Hepatocyte (in vitro differentiated cells): Measurements from ENCODE around the gene EPB41L4B. TPM values are rescaled to one million over a fixed set of nuclear protein-coding genes. Genes with fewer than 3 reads are reported as not detected.

Source experiments
- DNase-seq: peaks from one replicate; pipeline ENCODE4 v3.0.0-alpha.2; 2016; ENCODE audit warnings: low spot score
- H2AFZ ChIP-seq: fragments of 200-600 bp; sonication (generic); 2 replicates; pipeline ENCODE4 v1.6.0; 2016; ENCODE audit warnings: antibody characterized with exemption, mild to moderate bottlenecking
- H3K27ac ChIP-seq: fragments of 200-600 bp; sonication (generic); 2 replicates; pipeline ENCODE4 v1.5.1; 2016; ENCODE audit warnings: mild to moderate bottlenecking
- H3K27me3 ChIP-seq: fragments of 200-600 bp; sonication (generic); 2 replicates; pipeline ENCODE4 v1.6.1; 2016
- H3K36me3 ChIP-seq: fragments of 200-600 bp; sonication (generic); replicated peaks from 2 replicates; pipeline ENCODE4 v1.5.1; 2016; ENCODE audit warnings: low read depth; ENCODE audit not compliant: insufficient read depth
- H3K4me1 ChIP-seq: fragments of 200-600 bp; sonication (generic); 2 replicates; pipeline ENCODE4 v1.5.1; 2016; ENCODE audit warnings: mild to moderate bottlenecking, moderate library complexity; ENCODE audit not compliant: insufficient read depth
- H3K4me2 ChIP-seq: fragments of 200-600 bp; sonication (generic); 2 replicates; pipeline ENCODE4 v1.6.0; 2016
- H3K4me3 ChIP-seq: fragments of 200-600 bp; sonication (generic); 2 replicates; pipeline ENCODE4 v1.5.1; 2016; ENCODE audit warnings: mild to moderate bottlenecking
- H3K79me2 ChIP-seq: fragments of 200-600 bp; sonication (generic); 2 replicates; pipeline ENCODE4 v1.6.0; 2017; ENCODE audit warnings: mild to moderate bottlenecking
- H3K9me2 ChIP-seq: fragments of 200-600 bp; sonication (generic); replicated peaks from 2 replicates; pipeline ENCODE4 v1.6.0; 2017; ENCODE audit warnings: mild to moderate bottlenecking; ENCODE audit not compliant: insufficient read depth
- H3K9me3 ChIP-seq: fragments of 200-600 bp; sonication (generic); 2 replicates; pipeline ENCODE4 v1.5.1; 2016; ENCODE audit warnings: low read depth, mild to moderate bottlenecking
- H4K20me1 ChIP-seq: fragments of 200-600 bp; sonication (generic); 2 replicates; pipeline ENCODE4 v1.6.0; 2016; ENCODE audit warnings: mild to moderate bottlenecking; ENCODE audit not compliant: insufficient read depth, poor library complexity, severe bottlenecking
- CTCF ChIP-seq: fragments of 200-600 bp; sonication (generic); IDR thresholded peaks from 2 replicates; pipeline ENCODE4 v1.5.1; 2016; ENCODE audit warnings: antibody characterized with exemption, mild to moderate bottlenecking; ENCODE audit not compliant: poor library complexity
- EZH2 ChIP-seq: fragments of 200-600 bp; sonication (generic); IDR thresholded peaks from 2 replicates; pipeline ENCODE4 v1.6.1; 2016; ENCODE audit warnings: antibody characterized with exemption, mild to moderate bottlenecking, borderline replicate concordance
- EZH2phosphoT487 ChIP-seq: fragments of 200-600 bp; sonication (generic); IDR thresholded peaks from one replicate; pipeline ENCODE4 v1.6.1; 2018; ENCODE audit warnings: antibody characterized with exemption, mild to moderate bottlenecking, low read depth, moderate library complexity; ENCODE audit not compliant: unreplicated experiment, severe bottlenecking
- WGBS: methylation state at CpG from one replicate; pipeline ENCODE4 v1.1.6; 2016; ENCODE audit warnings: low lambda C conversion rate; ENCODE audit errors: missing lambda C conversion rate; 5-methylcytosine and 5-hydroxymethylcytosine counted together
- polyA plus RNA-seq: library from polyadenylated mRNA; unstranded; fragments of >200 nt; fragmentation: Nextera tagmentation; extraction: Ambion mirVana; gene quantifications from 2 replicates; pipeline ENCODE4 v1.2.1, GENCODE V29; 2016
- total RNA-seq: library from RNA; depleted of rRNA; stranded (reverse); fragments of >200 nt; gene quantifications from 2 replicates; pipeline ENCODE4 v1.2.3, GENCODE V29; 2014

Gene EPB41L4B
- total and polyA plus RNA-seq, 2 experiments from 2014 or later = 11.1 to 20.6 TPM

DNA sequence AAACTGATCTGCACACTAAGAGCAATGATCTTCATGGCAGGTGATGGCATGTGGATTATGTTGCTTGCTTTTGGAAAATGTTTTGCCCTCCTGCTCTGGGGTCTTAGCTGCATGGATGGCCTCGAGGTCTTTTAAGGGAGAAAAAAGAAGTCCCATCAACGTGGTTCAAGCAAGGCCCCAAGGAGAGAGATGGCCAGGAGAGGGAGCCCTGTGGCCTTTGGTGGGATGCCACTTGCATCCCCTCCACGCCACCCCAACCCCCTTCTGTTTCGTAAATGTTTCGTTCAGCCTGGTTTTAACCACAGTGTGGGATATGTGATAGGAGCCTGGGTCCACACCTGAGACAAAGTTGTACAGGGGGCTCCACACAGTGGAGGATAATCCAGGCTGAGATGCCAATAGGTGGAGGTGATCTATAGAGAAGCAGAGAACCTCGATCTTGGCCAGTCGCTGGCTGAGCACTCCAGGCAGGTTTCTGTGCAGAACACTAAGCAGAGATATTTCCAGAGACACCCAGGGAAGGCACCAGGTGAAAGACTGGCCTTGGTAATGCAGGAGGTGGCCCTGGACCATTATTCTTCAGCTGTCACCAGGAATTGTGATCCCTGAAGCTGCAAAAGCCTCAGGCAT, 128.0 kb downstream of the EPB41L4B start:
- Histone ChIP-seq H3K9me2 (no peaks in the 10 kb centered on the region), H3K4me3 (no peak overlapping the region), H3K36me3 (no peaks in the 10 kb centered on the region), H3K27me3 (no peaks in the 10 kb centered on the region), H4K20me1 (no peaks in the 10 kb centered on the region), H3K4me2 (no peak overlapping the region), H2AFZ (no peak overlapping the region), H3K27ac (no peak overlapping the region), H3K4me1 (no peaks in the 10 kb centered on the region), H3K9me3 (no peaks in the 10 kb centered on the region), H3K79me2 (no peaks in the 10 kb centered on the region)
- DNase-seq = peak; percentile 55
- WGBS = 45% methylated on average over 7 of the region's 7 CpGs
- TF ChIP-seq EZH2phosphoT487 (no peak), CTCF (peak; percentile 53), EZH2 (no peak)

DNA sequence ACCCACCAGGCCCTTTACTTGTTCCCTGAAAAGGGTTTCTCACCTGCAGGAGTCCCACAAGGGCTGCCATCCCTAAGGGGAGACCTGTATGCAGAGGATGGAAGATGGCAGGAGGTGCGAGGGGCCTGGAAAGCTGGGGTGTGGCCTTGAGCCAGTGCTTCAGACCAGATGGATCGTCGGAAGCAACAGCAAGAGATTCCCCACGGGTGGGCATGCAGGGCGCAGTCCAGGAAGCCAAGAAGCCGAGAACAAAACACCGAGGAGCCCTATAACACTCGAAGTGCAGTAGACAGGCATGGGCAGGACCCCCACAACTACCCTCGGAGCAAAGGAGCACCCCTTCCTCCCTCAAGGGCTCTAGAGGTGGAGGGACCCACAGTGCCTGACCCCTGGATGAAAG, 129.1 kb downstream of the EPB41L4B start:
- Histone ChIP-seq H3K4me3 (no peak overlapping the region), H3K4me1 (no peaks in the 10 kb centered on the region), H3K9me2 (no peaks in the 10 kb centered on the region), H3K36me3 (no peaks in the 10 kb centered on the region), H3K79me2 (no peaks in the 10 kb centered on the region), H3K9me3 (no peaks in the 10 kb centered on the region), H3K27me3 (no peaks in the 10 kb centered on the region), H3K4me2 (no peak overlapping the region), H3K27ac (no peak overlapping the region), H4K20me1 (no peaks in the 10 kb centered on the region), H2AFZ (no peak overlapping the region)
- no peak for DNase-seq
- TF ChIP-seq EZH2 (no peak), CTCF (no peak), EZH2phosphoT487 (no peak)
- WGBS = 88% methylated on average over 9 of the region's 9 CpGs

DNA sequence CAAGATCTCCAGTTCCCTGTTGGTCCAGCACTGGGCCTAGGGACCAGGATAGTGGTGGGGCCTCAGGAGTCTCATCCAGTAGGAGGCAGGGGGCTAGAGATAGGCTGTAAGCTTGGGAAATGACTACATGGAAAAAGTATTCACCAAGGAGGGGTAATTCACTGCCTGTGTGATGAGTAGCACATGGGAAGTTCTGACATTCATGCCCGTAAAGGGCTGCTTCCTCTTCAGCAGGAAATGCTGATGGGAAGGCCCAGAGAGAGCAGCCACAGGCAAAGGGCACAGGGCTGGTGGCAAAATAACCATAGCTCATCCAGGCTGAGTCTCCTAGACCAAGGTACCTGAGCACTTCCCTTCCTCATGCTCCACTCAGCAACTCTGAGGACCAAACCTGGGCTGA, 130.7 kb downstream of the EPB41L4B start:
- 100% methylated on average over 1 of the region's 1 CpG for WGBS
- no peaks in the 10 kb centered on the region for H3K9me3 ChIP-seq
- TF ChIP-seq EZH2phosphoT487 (no peak), EZH2 (no peak), CTCF (no peak)
- H3K9me2 ChIP-seq = no peaks in the 10 kb centered on the region
- no peaks in the 10 kb centered on the region for H3K4me1 ChIP-seq
- H3K27ac ChIP-seq = no peak overlapping the region
- no peak for DNase-seq
- no peak overlapping the region for H2AFZ ChIP-seq
- no peaks in the 10 kb centered on the region for H3K79me2 ChIP-seq
- no peaks in the 10 kb centered on the region for H4K20me1 ChIP-seq
- H3K4me3 ChIP-seq = no peak overlapping the region
- H3K36me3 ChIP-seq = no peaks in the 10 kb centered on the region
- H3K4me2 ChIP-seq = no peak overlapping the region
- H3K27me3 ChIP-seq = no peaks in the 10 kb centered on the region
